K562 (cell line): ENCODE measurements around the gene PPP1R14D. TPM values are rescaled to one million over a fixed set of nuclear protein-coding genes. Genes with fewer than 3 reads are reported as not detected.

Experiments
- CBX1 ChIP-seq: sonication (generic); IDR thresholded peaks from 2 replicates; pipeline ENCODE4 v1.6.1; 2016; ENCODE audit warnings: antibody characterized with exemption, low read depth, mild to moderate bottlenecking
- CHCHD3 ChIP-seq: fragments of 250-450 bp; sonication (Bioruptor Pico); IDR thresholded peaks from 2 replicates; pipeline ENCODE4 v2.1.2; 2022; ENCODE audit warnings: mild to moderate bottlenecking
- CREBBP ChIP-seq: IDR thresholded peaks from one replicate; pipeline ENCODE4 v1.6.1; 2012; ENCODE audit warnings: low read depth, mild to moderate bottlenecking, control low read depth, inconsistent platforms, low read length
- DNMT1 ChIP-seq: fragments of 450-650 bp; IDR thresholded peaks from 2 replicates; pipeline ENCODE4 v1.6.1; 2016; ENCODE audit warnings: antibody characterized with exemption, mild to moderate bottlenecking
- FOXJ3 ChIP-seq: sonication (generic); formaldehyde crosslinking; IDR thresholded peaks from 2 replicates; pipeline ENCODE4 v1.4.0; 2020; ENCODE audit warnings: mild to moderate bottlenecking, missing genetic modification reagents
- GABPA ChIP-seq: fragments of 200-800 bp; sonication (Bioruptor generic); conservative IDR thresholded peaks from 2 replicates; pipeline ENCODE4 v1.6.1; 2016; ENCODE audit warnings: low read depth, missing genetic modification characterization, missing compliant biosample characterization
- HDAC2 ChIP-seq: fragments of 450-650 bp; IDR thresholded peaks from 2 replicates; pipeline ENCODE4 v1.6.1; 2016; ENCODE audit warnings: mild to moderate bottlenecking
- HEY1 ChIP-seq: fragments of 250-450 bp; sonication (Bioruptor Pico); IDR thresholded peaks from 2 replicates; pipeline ENCODE4 v1.5.0; 2020; ENCODE audit warnings: mild to moderate bottlenecking, moderate library complexity, borderline replicate concordance
- HNRNPK ChIP-seq: fragments of 200-400 bp; formaldehyde crosslinking; IDR thresholded peaks from one replicate; pipeline ENCODE4 v1.6.1; 2018; ENCODE audit warnings: mild to moderate bottlenecking, low read depth, low read length; ENCODE audit not compliant: poor library complexity, severe bottlenecking
- IFI16 ChIP-seq: fragments of 250-450 bp; sonication (Bioruptor Pico); IDR thresholded peaks from 2 replicates; pipeline ENCODE4 v2.1.2; 2022; ENCODE audit warnings: mild to moderate bottlenecking, inconsistent platforms
- KDM2B ChIP-seq: fragments of 250-450 bp; sonication (Bioruptor Pico); IDR thresholded peaks from 2 replicates; pipeline ENCODE4 v1.8.0; 2021; ENCODE audit warnings: mild to moderate bottlenecking, moderate library complexity
- MAFF ChIP-seq: IDR thresholded peaks from 2 replicates; pipeline ENCODE4 v1.6.1; 2012; ENCODE audit warnings: low read length, improper control_type of control experiment
- MCM7 ChIP-seq, 2 experiments: fragments of 450-650 bp; IDR thresholded peaks; 2 replicates each; pipeline ENCODE4 v1.6.1; 2016 to 2018
- MED1 ChIP-seq: sonication (generic); formaldehyde crosslinking; IDR thresholded peaks from 2 replicates; pipeline ENCODE4 v1.8.1; 2023; ENCODE audit warnings: missing genetic modification reagents, borderline replicate concordance
- NR2F6 ChIP-seq: fragments of 450-650 bp; formaldehyde crosslinking; IDR thresholded peaks from 2 replicates; pipeline ENCODE4 v1.4.0; 2020; ENCODE audit warnings: mild to moderate bottlenecking
- PHB ChIP-seq: fragments of 250-450 bp; sonication (Bioruptor Pico); IDR thresholded peaks from 2 replicates; pipeline ENCODE4 v1.5.0; 2021
- PHF20 ChIP-seq: fragments of 450-650 bp; IDR thresholded peaks from 2 replicates; pipeline ENCODE4 v1.6.1; 2018; ENCODE audit not compliant: partially characterized antibody
- POLR3A ChIP-seq: IDR thresholded peaks from 2 replicates; pipeline ENCODE4 v1.6.1; 2011; ENCODE audit warnings: borderline replicate concordance, mild to moderate bottlenecking, moderate library complexity; ENCODE audit not compliant: insufficient read length, insufficient read depth; ENCODE audit errors: extremely low read depth
- PRPF4 ChIP-seq: fragments of 200-400 bp; formaldehyde crosslinking; IDR thresholded peaks from one replicate; pipeline ENCODE4 v1.6.1; 2017; ENCODE audit warnings: low read length, low read depth, mild to moderate bottlenecking; ENCODE audit not compliant: insufficient read depth, poor library complexity, severe bottlenecking
- RBM22 ChIP-seq: fragments of 200-400 bp; formaldehyde crosslinking; IDR thresholded peaks from 2 replicates; pipeline ENCODE4 v1.6.1; 2018; ENCODE audit warnings: low read length, low read depth; ENCODE audit not compliant: poor library complexity, severe bottlenecking
- SMC3 ChIP-seq: conservative IDR thresholded peaks from 2 replicates; pipeline ENCODE4 v1.6.1; 2011; ENCODE audit warnings: low read depth, low read length, improper control_type of control experiment; ENCODE audit not compliant: insufficient read depth
- STAT5A ChIP-seq: IDR thresholded peaks from 2 replicates; pipeline ENCODE4 v1.6.1; 2012; ENCODE audit warnings: low read length, inconsistent platforms, borderline replicate concordance
- STAT5B ChIP-seq: fragments of 250-450 bp; sonication (Bioruptor Pico); IDR thresholded peaks from 2 replicates; pipeline ENCODE4 v1.8.0; 2021; ENCODE audit warnings: mild to moderate bottlenecking, inconsistent platforms
- TBP ChIP-seq: optimal IDR thresholded peaks from 2 replicates; pipeline ENCODE3; 2011; ENCODE audit warnings: low read depth, low read length, improper control_type of control experiment
- TRIM28 ChIP-seq: fragments of 450-650 bp; IDR thresholded peaks from 2 replicates; pipeline ENCODE4 v1.6.1; 2017
- XRCC5 ChIP-seq: fragments of 200-400 bp; formaldehyde crosslinking; IDR thresholded peaks from 2 replicates; pipeline ENCODE4 v1.6.1; 2017; ENCODE audit warnings: low read depth, mild to moderate bottlenecking, low read length
- ZFP30 ChIP-seq: fragments of 250-450 bp; sonication (Bioruptor Pico); IDR thresholded peaks from 2 replicates; pipeline ENCODE4 v1.8.0; 2022; ENCODE audit warnings: moderate library complexity, mild to moderate bottlenecking, inconsistent platforms, borderline replicate concordance
- ZNF146 ChIP-seq: IDR thresholded peaks from one replicate; pipeline ENCODE4 v1.6.1; 2018; ENCODE audit warnings: missing compliant biosample characterization; ENCODE audit not compliant: unreplicated experiment
- ZNF253 ChIP-seq: fragments of 250-450 bp; sonication (Bioruptor Pico); conservative IDR thresholded peaks from 2 replicates; pipeline ENCODE4 v1.6.1; 2021; ENCODE audit warnings: mild to moderate bottlenecking
- ZNF41 ChIP-seq: fragments of 250-450 bp; sonication (Bioruptor Pico); conservative IDR thresholded peaks from 2 replicates; pipeline ENCODE4 v1.4.0; 2020; ENCODE audit warnings: mild to moderate bottlenecking
- ZNF717 ChIP-seq: fragments of 250-450 bp; sonication (Bioruptor Pico); IDR thresholded peaks from 2 replicates; pipeline ENCODE4 v1.5.0; 2021
- ZNF778 ChIP-seq: fragments of 450-650 bp; formaldehyde crosslinking; IDR thresholded peaks from 2 replicates; pipeline ENCODE4 v1.4.0; 2020; ENCODE audit warnings: mild to moderate bottlenecking, moderate library complexity
- polyA plus RNA-seq, 8 experiments: library from polyadenylated mRNA; depleted of rRNA in 4 of 8; stranded (reverse) in 5 of 8; unstranded in 3 of 8; fragments of >200 nt; fragmentation: Nextera tagmentation in 2 of 8; fragmentation: Illumina TruSeq in 1 of 8; extraction: Ambion mirVana in 2 of 8; extraction: Trizol in 1 of 8; gene quantifications; 2 replicates each; pipeline versions ENCODE4 v1.2.1 to v1.2.3, GENCODE V29; 2011 to 2014; ENCODE audit warnings: inconsistent platforms in 1 of 8, missing spikeins in 1 of 8
- total RNA-seq, 7 experiments: library from RNA; depleted of rRNA in 6 of 7; stranded (reverse); fragments of >200 nt in 6 of 7; fragmentation: Illumina TruSeq in 2 of 7; extraction: Trizol in 2 of 7; gene quantifications; 2 replicates each; pipeline versions ENCODE4 v1.2.1 to v1.2.3, GENCODE V29; 2011 to 2021; ENCODE audit warnings: low replicate concordance in 1 of 7
- TF ChIP-seq, protein P1 (sequence below): sonication (generic); formaldehyde crosslinking; IDR thresholded peaks from 2 replicates; pipeline ENCODE4 v1.8.1; 2022; ENCODE audit warnings: missing genetic modification reagents

The PPP1R14D gene
- total and polyA plus RNA-seq, 9 of the 15 experiments (the other 6 are each of a cell fraction or from before 2014, with no cell fraction given): 0.11 to 0.18 TPM; not detected in 7

- TF ChIP-seq STAT5B (CRISPR knock-in tag) (no peak), XRCC5 (no peak), FOXJ3 (CRISPR knock-in tag) (no peak), SMC3 (no peak), IFI16 (CRISPR knock-in tag) (no peak), TRIM28 (no peak), ZNF778 (CRISPR knock-in tag) (no peak), ZFP30 (no peak), STAT5A (no peak), POLR3A (no peak), DNMT1 (no peak), PRPF4 (no peak), MAFF (no peak), ZNF146 (CRISPR knock-in tag) (no peak), NR2F6 (CRISPR knock-in tag) (no peak), ZNF253 (CRISPR knock-in tag) (no peak), KDM2B (CRISPR knock-in tag) (no peak), ZNF717 (no peak), TBP (peak; percentile 55), GABPA (tag) (peak; percentile 69), HEY1 (CRISPR knock-in tag) (no peak), MED1 (no peak), CHCHD3 (CRISPR knock-in tag) (no peak), RBM22 (no peak), CBX1 (no peak), PHF20 (no peak), CREBBP (no peak), HNRNPK (no peak), ZNF41 (CRISPR knock-in tag) (0 out of 2 replicates have a peak, but pooled peaks have one; percentile 57), PHB (CRISPR knock-in tag) (0 out of 2 replicates have a peak, but pooled peaks have one; percentile 40), HDAC2 (no peak), MCM7 (IDR thresholded peaks at IDR 0.05) (no peak)
- TF ChIP-seq, protein P1, sequence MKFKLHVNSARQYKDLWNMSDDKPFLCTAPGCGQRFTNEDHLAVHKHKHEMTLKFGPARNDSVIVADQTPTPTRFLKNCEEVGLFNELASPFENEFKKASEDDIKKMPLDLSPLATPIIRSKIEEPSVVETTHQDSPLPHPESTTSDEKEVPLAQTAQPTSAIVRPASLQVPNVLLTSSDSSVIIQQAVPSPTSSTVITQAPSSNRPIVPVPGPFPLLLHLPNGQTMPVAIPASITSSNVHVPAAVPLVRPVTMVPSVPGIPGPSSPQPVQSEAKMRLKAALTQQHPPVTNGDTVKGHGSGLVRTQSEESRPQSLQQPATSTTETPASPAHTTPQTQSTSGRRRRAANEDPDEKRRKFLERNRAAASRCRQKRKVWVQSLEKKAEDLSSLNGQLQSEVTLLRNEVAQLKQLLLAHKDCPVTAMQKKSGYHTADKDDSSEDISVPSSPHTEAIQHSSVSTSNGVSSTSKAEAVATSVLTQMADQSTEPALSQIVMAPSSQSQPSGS: no peak
These were observed 21.2 kb downstream of the PPP1R14D start, which contains the start of the genes DNAJC17 and ZFYVE19 (continued) for GRCh38 chr15:40807028-40807887.
